ENCODE data around the gene HIVEP1. TPM values are rescaled to one million over a fixed set of nuclear protein-coding genes. Genes with fewer than 3 reads are reported as not detected.
A peak's percentile ranks its signal among the peaks of the same experiment; 100 is the strongest.

HIVEP1 gene
- total RNA-seq, 1 donor from 2014 or later: 25.7 TPM

DNA sequence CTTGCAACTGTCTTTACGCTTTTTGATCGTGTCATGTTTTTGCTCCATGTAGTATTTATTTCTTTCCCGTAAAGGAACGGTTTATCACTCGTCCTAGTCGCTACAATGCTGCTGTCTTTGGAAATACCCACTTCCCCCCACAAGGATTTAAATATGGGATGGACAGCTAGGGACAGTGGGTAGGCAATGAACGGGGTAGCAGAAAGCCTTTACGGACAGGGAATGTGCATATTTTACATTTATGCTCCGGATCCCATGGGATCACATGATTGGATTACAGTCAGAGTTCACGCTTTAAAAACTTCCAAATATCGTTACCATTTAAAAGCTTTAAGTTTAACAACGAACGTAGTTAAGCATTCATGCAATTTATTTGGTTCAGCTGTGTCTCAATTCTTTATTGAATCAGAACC, 1.2 kb downstream of the HIVEP1 start:
- Histone ChIP-seq H3K9me3 (no peaks in the 10 kb centered on the region), H3K36me3 (no peaks in the 10 kb centered on the region), H3K27me3 (no peaks in the 10 kb centered on the region), H3K27ac (peak overlapping the region; percentile 76), H3K4me3 (peak overlapping the region; percentile 75), H3K4me1 (peaks cover 31% of the 10 kb centered on the region)
- no peak for ATAC-seq
- TF ChIP-seq, protein P1, sequence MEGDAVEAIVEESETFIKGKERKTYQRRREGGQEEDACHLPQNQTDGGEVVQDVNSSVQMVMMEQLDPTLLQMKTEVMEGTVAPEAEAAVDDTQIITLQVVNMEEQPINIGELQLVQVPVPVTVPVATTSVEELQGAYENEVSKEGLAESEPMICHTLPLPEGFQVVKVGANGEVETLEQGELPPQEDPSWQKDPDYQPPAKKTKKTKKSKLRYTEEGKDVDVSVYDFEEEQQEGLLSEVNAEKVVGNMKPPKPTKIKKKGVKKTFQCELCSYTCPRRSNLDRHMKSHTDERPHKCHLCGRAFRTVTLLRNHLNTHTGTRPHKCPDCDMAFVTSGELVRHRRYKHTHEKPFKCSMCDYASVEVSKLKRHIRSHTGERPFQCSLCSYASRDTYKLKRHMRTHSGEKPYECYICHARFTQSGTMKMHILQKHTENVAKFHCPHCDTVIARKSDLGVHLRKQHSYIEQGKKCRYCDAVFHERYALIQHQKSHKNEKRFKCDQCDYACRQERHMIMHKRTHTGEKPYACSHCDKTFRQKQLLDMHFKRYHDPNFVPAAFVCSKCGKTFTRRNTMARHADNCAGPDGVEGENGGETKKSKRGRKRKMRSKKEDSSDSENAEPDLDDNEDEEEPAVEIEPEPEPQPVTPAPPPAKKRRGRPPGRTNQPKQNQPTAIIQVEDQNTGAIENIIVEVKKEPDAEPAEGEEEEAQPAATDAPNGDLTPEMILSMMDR (IDR thresholded peaks at IDR 0.05): no peak
- intact Hi-C loops (cut with DNase I): no loop called here
- no peak for DNase-seq

DNA sequence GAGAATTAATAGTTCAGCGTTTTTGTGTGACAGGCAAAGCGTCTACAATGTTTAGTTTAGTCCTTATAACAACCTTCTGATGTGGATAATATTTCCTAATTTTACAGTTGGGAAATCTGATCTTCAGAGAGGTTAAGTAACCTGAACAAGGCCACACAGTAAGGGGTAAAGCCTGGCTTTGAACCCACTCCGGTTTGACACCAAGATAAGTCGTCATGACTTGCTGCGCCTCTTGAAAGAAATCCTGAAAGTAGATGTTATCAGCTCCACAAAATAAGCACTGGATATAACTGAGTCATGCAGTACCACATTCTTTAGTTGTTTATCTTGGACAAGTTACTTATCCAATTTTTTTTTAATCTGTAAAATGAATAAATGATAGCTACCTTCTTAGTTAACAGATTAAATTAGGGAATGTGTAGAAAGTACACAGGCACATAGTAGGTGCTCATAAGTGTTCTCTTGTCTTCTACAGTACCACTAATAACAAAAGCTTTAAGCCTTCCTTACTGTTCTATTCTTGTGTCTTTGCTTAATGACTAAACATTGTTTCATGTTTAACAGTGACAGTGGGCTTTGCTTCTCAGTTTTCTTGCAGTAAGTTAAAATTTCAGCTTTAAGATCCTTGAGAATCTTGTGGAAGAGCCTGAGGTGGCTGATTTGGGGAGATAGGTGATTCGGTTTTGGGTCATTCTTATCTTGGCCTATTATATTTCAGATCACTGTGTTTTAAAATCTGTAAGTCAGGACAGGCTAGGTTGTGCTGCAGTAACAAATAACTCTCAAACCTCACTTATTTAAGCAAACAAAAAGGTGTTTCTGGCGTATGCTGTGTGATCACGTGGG, 2.1 kb downstream of the HIVEP1 start:
- TF ChIP-seq, protein P1 (IDR thresholded peaks at IDR 0.05): no peak
- no peaks in the 10 kb centered on the region for H3K36me3 ChIP-seq
- peak overlapping the region; percentile 11 for H3K27ac ChIP-seq
- H3K4me3 ChIP-seq: no peak overlapping the region
- H3K4me1 ChIP-seq: peaks cover 30% of the 10 kb centered on the region
- intact Hi-C loops (cut with DNase I): no loop called here
- no peak for DNase-seq
- H3K9me3 ChIP-seq: no peaks in the 10 kb centered on the region
- no peak for ATAC-seq
- no peaks in the 10 kb centered on the region for H3K27me3 ChIP-seq

GRCh38 chr6:12014873-12015149, 2.7 kb downstream of the HIVEP1 start:
- no peak overlapping the region for H3K4me3 ChIP-seq
- H3K27me3 ChIP-seq: no peaks in the 10 kb centered on the region
- H3K9me3 ChIP-seq: no peaks in the 10 kb centered on the region
- TF ChIP-seq, protein P1 (IDR thresholded peaks at IDR 0.05): no peak
- no peak for DNase-seq
- H3K36me3 ChIP-seq: no peaks in the 10 kb centered on the region
- no peak for ATAC-seq
- intact Hi-C loops (cut with DNase I): no loop called here
- H3K4me1 ChIP-seq: peaks cover 24% of the 10 kb centered on the region
- H3K27ac ChIP-seq: no peak overlapping the region

GRCh38 chr6:12017263-12017662, 5.2 kb downstream of the HIVEP1 start:
- intact Hi-C loops (cut with DNase I): no loop called here

GRCh38 chr6:12017876-12018401, 5.8 kb downstream of the HIVEP1 start:
- peaks cover 16% of the 10 kb centered on the region for H3K4me1 ChIP-seq
- H3K27me3 ChIP-seq: no peaks in the 10 kb centered on the region
- ATAC-seq (no peak), DNase-seq (no peak)
- no peaks in the 10 kb centered on the region for H3K9me3 ChIP-seq
- intact Hi-C loops (cut with DNase I): no loop called here
- no peaks in the 10 kb centered on the region for H3K36me3 ChIP-seq
- H3K27ac ChIP-seq: no peak overlapping the region
- TF ChIP-seq, protein P1 (IDR thresholded peaks at IDR 0.05): no peak
- H3K4me3 ChIP-seq: no peak overlapping the region

More at GRCh38 chr6:12017263-12017662, 5.2 kb downstream of the HIVEP1 start:
- Histone ChIP-seq H3K27ac (no peak overlapping the region), H3K9me3 (no peaks in the 10 kb centered on the region), H3K4me1 (peaks cover 16% of the 10 kb centered on the region), H3K4me3 (no peak overlapping the region), H3K27me3 (no peaks in the 10 kb centered on the region), H3K36me3 (no peaks in the 10 kb centered on the region)
- DNase-seq (no peak), ATAC-seq (no peak)
- TF ChIP-seq, protein P1 (IDR thresholded peaks at IDR 0.05): no peak

All from upper lobe of right lung (tissue), 1 donor.